Natural killer cell (primary cell): ENCODE data around the gene IMPG2. TPM values are rescaled to one million over a fixed set of nuclear protein-coding genes. Genes with fewer than 3 reads are reported as not detected.

Experiments used
- ATAC-seq, 3 donors: fragments of 150-1000 bp in 2 of 3; fragments of 200-7000 bp in 1 of 3; cut with Tn5 transposase; 1 replicate in 1 of 3; 2 replicates in 2 of 3; pipeline ENCODE4 v1.10.0; 2021; ENCODE audit warnings: mild to moderate bottlenecking in 2 of 3, moderate library complexity in 2 of 3
- DNase-seq, 2 donors: peaks; one replicate each; pipeline versions ENCODE4 v3.0.0 to v3.0.0-alpha.2; 2013 to 2021; ENCODE audit warnings: mixed read lengths in 1 of 2
- H3K27ac ChIP-seq: one replicate; pipeline ENCODE4 v1.5.1; 2013; ENCODE audit warnings: mild to moderate bottlenecking, low read length
- H3K27me3 ChIP-seq: one replicate; pipeline ENCODE4 v1.6.1; 2013; ENCODE audit warnings: low read length; ENCODE audit not compliant: control insufficient read depth, insufficient read depth
- H3K36me3 ChIP-seq: one replicate; pipeline ENCODE4 v1.6.1; 2013; ENCODE audit warnings: low read length; ENCODE audit not compliant: control insufficient read depth, insufficient read depth
- H3K4me1 ChIP-seq: one replicate; pipeline ENCODE4 v1.6.1; 2013; ENCODE audit warnings: low read length; ENCODE audit not compliant: control insufficient read depth, insufficient read depth
- H3K4me3 ChIP-seq: one replicate; pipeline ENCODE4 v1.5.1; 2013; ENCODE audit warnings: low read length
- H3K9me3 ChIP-seq: one replicate; pipeline ENCODE4 v1.6.1; 2013; ENCODE audit warnings: low read length; ENCODE audit not compliant: control insufficient read depth, insufficient read depth
- H3K27ac Mint-ChIP-seq, 2 donors: one replicate each; pipeline ENCODE4 v1.8.0; 2022; ENCODE audit warnings: mild to moderate bottlenecking in 2 of 2, mixed read lengths in 2 of 2, moderate library complexity in 1 of 2
- H3K27me3 Mint-ChIP-seq, 2 donors: one replicate each; pipeline ENCODE4 v1.8.0; 2022; ENCODE audit warnings: low read depth in 2 of 2, mixed read lengths in 2 of 2
- H3K36me3 Mint-ChIP-seq: one replicate; pipeline ENCODE4 v1.8.0; 2022; ENCODE audit warnings: mixed read lengths
- H3K4me1 Mint-ChIP-seq, 2 donors: one replicate each; pipeline ENCODE4 v1.8.0; 2022; ENCODE audit warnings: mixed read lengths in 2 of 2
- H3K4me3 Mint-ChIP-seq: one replicate; pipeline ENCODE4 v1.8.0; 2022; ENCODE audit warnings: mild to moderate bottlenecking, moderate library complexity, mixed read lengths
- H3K9me3 Mint-ChIP-seq, 2 donors: one replicate each; pipeline ENCODE4 v1.8.0; 2022; ENCODE audit warnings: mixed read lengths in 2 of 2
- WGBS: methylation state at CpG from one replicate; pipeline ENCODE4 v1.1.7; 2013; ENCODE audit warnings: missing lambda C conversion rate; ENCODE audit not compliant: insufficient coverage; 5-methylcytosine and 5-hydroxymethylcytosine counted together
- intact Hi-C: fragments of 100-400 bp; cut with micrococcal nuclease; formaldehyde crosslinking; loops from one replicate; pipeline ENCODE4 v1.14.2; 2022
- total RNA-seq, 4 donors: library from RNA; stranded (reverse); fragments of 120-200 nt in 1 of 4; gene quantifications; one replicate each; pipeline versions ENCODE4 v1.2.3 to v1.2.4, GENCODE V29; 2013 to 2022
- TF ChIP-seq, protein P1 (sequence below): fragments of 200-600 bp; IDR thresholded peaks from one replicate; pipeline ENCODE4 v1.8.0; 2022; ENCODE audit warnings: antibody characterized with exemption

IMPG2 gene
- total RNA-seq, 3 donors from 2014 or later (not counting 1 experiment from before 2014, with no cell fraction given), result 0.52 to 0.73 (median 0.72) TPM

- no peak overlapping the region for H3K4me3 ChIP-seq
- no peak overlapping the region for H3K27ac ChIP-seq
- intact Hi-C loops, result no loop called here
- TF ChIP-seq, protein P1, sequence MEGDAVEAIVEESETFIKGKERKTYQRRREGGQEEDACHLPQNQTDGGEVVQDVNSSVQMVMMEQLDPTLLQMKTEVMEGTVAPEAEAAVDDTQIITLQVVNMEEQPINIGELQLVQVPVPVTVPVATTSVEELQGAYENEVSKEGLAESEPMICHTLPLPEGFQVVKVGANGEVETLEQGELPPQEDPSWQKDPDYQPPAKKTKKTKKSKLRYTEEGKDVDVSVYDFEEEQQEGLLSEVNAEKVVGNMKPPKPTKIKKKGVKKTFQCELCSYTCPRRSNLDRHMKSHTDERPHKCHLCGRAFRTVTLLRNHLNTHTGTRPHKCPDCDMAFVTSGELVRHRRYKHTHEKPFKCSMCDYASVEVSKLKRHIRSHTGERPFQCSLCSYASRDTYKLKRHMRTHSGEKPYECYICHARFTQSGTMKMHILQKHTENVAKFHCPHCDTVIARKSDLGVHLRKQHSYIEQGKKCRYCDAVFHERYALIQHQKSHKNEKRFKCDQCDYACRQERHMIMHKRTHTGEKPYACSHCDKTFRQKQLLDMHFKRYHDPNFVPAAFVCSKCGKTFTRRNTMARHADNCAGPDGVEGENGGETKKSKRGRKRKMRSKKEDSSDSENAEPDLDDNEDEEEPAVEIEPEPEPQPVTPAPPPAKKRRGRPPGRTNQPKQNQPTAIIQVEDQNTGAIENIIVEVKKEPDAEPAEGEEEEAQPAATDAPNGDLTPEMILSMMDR, result no peak
- 100% methylated on average over 2 of the region's 2 CpGs for WGBS
- Mint-ChIP-seq H3K27ac (no peak overlapping the region), H3K9me3 (no peaks in the 10 kb centered on the region), H3K4me3 (no peak overlapping the region), H3K27me3 (peaks cover 0 to under 1% of the 10 kb centered on the region in 2 donors), H3K4me1 (no peaks in the 10 kb centered on the region), H3K36me3 (no peaks in the 10 kb centered on the region)
- ATAC-seq (no peak), DNase-seq (no peak)
- H3K36me3 ChIP-seq, result no peaks in the 10 kb centered on the region
- H3K4me1 ChIP-seq, result no peaks in the 10 kb centered on the region
- H3K9me3 ChIP-seq, result no peaks in the 10 kb centered on the region
- H3K27me3 ChIP-seq, result no peaks in the 10 kb centered on the region
Observed at GRCh38 chr3:101189176-101189575, 131.2 kb downstream of the IMPG2 start.

DNA sequence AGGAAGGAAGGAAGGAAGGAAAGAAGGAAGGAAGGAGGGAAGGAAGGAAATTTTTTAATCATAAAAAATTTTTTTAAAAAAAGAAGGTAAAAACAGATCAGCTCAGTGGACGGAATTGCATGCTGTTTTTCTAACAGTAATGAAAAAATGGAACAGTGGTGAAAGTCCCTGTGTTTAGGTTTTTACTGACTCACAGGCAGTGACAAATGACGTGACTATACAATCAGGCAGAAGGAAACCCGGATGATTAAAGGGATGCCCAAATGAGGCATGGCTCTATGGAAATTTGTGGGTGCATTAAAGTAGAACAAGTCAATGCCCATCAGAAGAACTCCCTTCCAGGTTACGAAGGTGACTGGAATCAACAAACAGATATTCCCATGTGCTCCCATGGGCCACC is 135.0 kb downstream of the IMPG2 start:
- intact Hi-C loops, result no loop called here

GRCh38 chr3:101184111-101184510 is 136.3 kb downstream of the IMPG2 start:
- TF ChIP-seq, protein P1, result no peak
- no peaks in the 10 kb centered on the region for H3K36me3 Mint-ChIP-seq
- no peak overlapping the region for H3K27ac Mint-ChIP-seq
- Histone ChIP-seq H3K27ac (no peak overlapping the region), H3K4me1 (no peaks in the 10 kb centered on the region), H3K9me3 (no peaks in the 10 kb centered on the region), H3K36me3 (no peaks in the 10 kb centered on the region), H3K4me3 (no peak overlapping the region), H3K27me3 (no peaks in the 10 kb centered on the region)
- no peaks in the 10 kb centered on the region for H3K4me1 Mint-ChIP-seq
- ATAC-seq (no peak), DNase-seq (no peak)
- intact Hi-C loops, result no loop called here
- no peak overlapping the region for H3K4me3 Mint-ChIP-seq
- peaks cover 0 to 2% of the 10 kb centered on the region in 2 donors for H3K9me3 Mint-ChIP-seq
- peaks cover 2 to 12% of the 10 kb centered on the region in 2 donors for H3K27me3 Mint-ChIP-seq

More for the DNA sequence above, 135.0 kb downstream of the IMPG2 start:
- H3K27me3 Mint-ChIP-seq, result peaks cover 2 to 11% of the 10 kb centered on the region in 2 donors
- Histone ChIP-seq H3K4me3 (no peak overlapping the region), H3K27me3 (no peaks in the 10 kb centered on the region), H3K27ac (no peak overlapping the region), H3K36me3 (no peaks in the 10 kb centered on the region), H3K4me1 (no peaks in the 10 kb centered on the region), H3K9me3 (no peaks in the 10 kb centered on the region)
- H3K27ac Mint-ChIP-seq, result no peak overlapping the region
- no peak overlapping the region for H3K4me3 Mint-ChIP-seq
- H3K9me3 Mint-ChIP-seq, result peaks cover 0 to 2% of the 10 kb centered on the region in 2 donors
- no peak for DNase-seq
- 94% methylated on average over 4 of the region's 4 CpGs for WGBS
- TF ChIP-seq, protein P1, result no peak
- H3K36me3 Mint-ChIP-seq, result no peaks in the 10 kb centered on the region
- no peaks in the 10 kb centered on the region for H3K4me1 Mint-ChIP-seq
- ATAC-seq, result no peak

DNA sequence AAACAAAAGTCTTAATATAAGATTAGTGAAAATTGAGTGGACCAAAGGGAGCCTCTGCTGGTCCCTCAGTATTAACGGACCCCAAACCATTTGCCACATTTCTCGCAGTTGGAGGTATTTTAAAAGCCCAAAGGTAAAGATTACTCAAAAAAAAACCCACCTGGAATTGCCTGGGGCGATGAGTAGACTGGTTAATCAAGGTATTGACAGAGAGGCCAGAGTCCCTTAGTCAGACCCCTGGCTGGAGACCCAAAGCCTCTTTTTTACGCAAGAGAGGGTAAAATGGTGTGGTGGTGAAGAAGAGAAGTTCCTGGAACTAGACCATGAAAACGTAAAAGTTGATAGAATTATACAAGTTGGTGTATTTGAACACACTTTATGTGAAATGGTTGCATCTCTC is 137.2 kb downstream of the IMPG2 start:
- Mint-ChIP-seq H3K27me3 (peaks cover 2 to 12% of the 10 kb centered on the region in 2 donors), H3K9me3 (peaks cover 0 to 2% of the 10 kb centered on the region in 2 donors), H3K4me1 (no peaks in the 10 kb centered on the region), H3K4me3 (no peak overlapping the region), H3K27ac (no peak overlapping the region), H3K36me3 (no peaks in the 10 kb centered on the region)
- Histone ChIP-seq H3K9me3 (no peaks in the 10 kb centered on the region), H3K27me3 (no peaks in the 10 kb centered on the region), H3K4me3 (no peak overlapping the region), H3K36me3 (no peaks in the 10 kb centered on the region), H3K27ac (no peak overlapping the region), H3K4me1 (no peaks in the 10 kb centered on the region)
- DNase-seq (no peak), ATAC-seq (no peak)
- intact Hi-C loops, result no loop called here
- TF ChIP-seq, protein P1, result no peak
- WGBS, result 87% methylated on average over 3 of the region's 5 CpGs
